NCI-H2196 treated with DMSO at 0.1 percent for 48 hours (cell line): ENCODE data around the gene KIF15.
"Not testable (repeated sequence)": the region's sequence is repeated elsewhere in the genome, so short reads cannot be mapped to it uniquely, and the experiment has no call there.

Source experiments
- DNase-seq: peaks from one replicate; lab custom pipeline; 2025; ENCODE audit not compliant: unreplicated experiment; lab: John Stamatoyannopoulos, UW

The KIF15 gene

GRCh38 chr3:44816334-44816733 is 54.7 kb downstream of the KIF15 start:
- DNase-seq, result not testable (repeated sequence)

DNA sequence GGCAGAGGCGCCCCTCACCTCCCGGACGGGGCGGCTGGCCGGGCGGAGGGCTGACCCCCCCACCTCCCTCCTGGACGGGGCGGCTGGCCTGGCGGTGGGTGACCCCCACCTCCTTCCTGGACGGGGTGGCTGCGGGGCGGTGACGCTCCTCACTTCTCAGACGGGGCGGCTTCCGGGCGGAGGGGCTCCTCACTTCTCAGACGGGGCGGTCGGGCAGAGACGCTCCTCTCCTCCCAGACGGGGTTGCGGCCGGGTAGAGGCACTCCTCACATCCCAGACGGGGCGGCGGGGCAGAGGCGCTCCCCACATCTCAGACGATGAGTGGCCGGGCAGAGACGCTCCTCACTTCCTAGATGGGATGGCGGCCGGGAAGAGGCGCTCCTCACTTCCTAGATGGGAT is 59.6 kb downstream of the KIF15 start:
- not testable (repeated sequence) for DNase-seq

DNA sequence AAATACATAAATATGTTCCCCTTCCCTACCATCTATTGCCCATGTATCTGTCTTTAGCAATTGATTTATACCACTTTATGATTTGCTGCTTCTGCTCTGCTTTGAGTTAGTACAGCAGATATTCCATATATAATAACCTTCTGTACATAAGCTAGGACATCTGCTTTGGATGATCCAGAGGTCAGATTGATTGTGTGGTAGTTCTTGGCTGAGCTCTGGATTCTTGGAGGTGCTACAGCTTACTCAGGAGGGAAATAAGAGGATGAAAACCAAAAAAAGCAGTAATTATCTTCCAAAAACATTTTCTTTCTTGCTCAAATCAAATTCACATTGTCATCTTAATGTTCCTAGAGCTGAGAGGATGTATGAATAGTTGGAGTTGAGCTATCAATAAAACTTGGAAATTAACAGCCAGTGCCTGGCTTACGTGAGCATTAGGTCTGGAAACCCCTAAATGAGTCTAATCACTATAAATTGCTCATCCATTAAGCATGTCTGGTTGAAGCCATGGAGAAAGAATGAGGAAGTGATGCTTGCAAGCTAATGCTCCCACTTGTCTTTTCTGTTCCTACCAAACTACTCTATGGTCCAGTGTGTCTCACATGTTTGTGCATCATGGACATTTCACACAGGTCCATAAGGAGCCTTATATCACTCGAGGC is 63.8 kb downstream of the KIF15 start:
- no peak for DNase-seq

DNA sequence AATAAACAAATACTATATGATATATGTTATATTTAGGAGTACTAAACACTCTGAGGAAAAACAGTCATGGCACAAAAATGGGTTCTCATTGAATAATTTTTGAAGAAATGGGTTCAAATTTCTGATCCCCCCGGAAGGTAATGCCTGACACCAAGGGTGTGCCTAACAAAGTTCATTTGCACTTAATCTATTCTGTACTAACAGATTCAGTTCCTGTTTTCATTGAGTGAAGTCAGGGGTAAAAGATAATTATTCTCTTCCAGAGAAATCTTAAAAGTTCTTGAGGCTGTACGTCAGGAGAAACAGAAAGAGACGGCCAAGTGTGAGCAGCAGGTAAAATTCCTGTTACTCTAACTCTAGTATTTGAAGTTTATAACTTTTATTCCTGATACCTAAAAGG is 65.6 kb downstream of the KIF15 start:
- DNase-seq, result no peak

DNA sequence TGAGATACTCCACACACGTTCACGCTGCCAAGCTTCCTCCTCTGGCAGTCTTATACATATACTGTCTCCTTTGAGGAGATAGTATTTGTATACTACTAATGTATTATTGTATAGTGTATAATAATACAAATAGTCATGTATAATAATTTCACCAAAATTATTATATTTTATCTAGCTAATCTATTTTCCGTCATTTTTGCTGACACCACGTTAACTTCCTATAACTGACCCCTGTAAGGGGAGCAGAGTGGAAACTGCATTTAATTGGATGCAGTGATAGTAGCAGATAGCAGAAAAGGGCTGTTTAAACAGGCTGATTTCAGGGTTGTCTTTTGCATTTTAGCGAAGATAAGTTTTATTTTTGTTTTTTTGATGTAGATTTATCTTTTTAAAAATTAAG is 69.6 kb downstream of the KIF15 start:
- no peak for DNase-seq

GRCh38 chr3:44832032-44832431 is 70.4 kb downstream of the KIF15 start:
- DNase-seq, result no peak

GRCh38 chr3:44832965-44833364 is 71.4 kb downstream of the KIF15 start:
- no peak for DNase-seq

DNA sequence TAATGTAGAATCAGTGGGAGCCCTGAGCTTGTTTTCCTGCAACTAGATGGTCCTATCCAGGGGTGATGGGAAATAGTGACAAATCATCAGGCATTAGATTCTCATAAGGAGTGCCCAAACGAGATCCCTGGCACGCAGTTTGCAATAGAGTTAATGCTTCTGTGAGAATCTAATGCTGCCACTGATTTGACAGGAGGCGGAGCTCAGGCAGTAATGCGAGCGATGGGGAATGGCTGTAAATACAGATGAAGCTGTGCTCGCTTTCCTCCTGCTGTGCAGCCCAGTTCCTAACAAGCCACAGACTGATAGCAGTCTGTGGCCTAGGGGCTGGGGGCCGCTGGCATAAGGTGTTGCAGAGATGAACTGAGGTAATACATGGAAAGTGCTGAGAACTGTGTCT is 71.8 kb downstream of the KIF15 start:
- DNase-seq, result no peak

DNA sequence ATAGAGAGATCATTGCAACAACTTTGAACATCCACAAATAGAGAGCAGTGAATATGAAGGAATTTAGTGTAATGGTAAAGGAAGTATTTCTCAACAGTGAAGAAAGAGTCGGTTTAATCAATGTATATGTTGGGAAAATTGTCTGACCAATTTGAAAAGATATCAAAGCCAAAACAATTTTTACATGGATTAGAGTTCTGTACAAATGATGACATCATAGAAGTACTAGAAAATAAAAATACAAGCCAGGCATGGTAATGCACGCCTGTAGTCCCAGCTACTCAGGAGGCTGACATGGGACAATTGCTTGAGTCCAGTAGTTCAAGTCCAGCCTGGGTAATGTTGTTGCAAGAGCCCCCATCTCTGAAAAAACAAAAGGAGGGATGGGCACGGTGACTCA is 74.1 kb downstream of the KIF15 start:
- DNase-seq, result no peak

DNA sequence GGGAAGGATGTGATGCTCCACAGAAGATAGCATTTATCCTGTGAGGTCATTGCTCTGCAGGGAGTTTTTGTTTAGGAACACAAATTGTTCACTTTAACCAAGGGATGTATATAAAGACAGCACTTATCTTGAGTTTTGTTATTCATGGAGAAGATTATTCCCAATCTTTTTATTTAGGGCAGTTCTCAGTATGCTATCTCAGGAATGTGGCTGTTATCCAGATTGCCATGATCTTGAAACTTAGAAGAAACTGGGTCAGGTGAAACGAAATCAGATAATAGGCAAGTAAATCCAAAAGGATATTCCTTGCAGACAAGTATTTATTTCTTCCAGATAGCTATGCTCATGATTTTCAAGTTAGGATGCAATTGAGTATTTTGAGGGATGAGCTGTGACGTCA is 80.8 kb downstream of the KIF15 start:
- DNase-seq, result no peak

GRCh38 chr3:44845528-44846520 is 84.2 kb downstream of the KIF15 start:
- DNase-seq, result no peak

DNA sequence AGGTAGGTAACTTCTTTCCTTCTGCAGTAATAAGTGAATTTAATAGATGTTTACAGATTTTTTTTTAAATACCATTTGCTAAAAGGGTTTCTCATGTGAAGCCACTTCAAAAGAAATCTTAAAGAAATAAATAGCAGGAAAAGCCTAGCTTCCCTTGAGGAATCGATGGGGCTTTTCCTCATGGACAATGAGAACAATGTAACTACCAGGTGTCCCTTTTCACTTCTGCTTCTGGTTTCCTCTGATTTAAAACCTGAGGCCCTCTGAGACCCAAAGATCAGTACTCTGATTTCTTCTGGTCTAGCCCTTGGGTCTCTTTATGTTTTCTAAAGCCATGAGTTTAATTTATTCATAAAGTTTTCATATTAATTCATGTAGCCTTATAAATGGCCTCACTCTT is 87.0 kb downstream of the KIF15 start:
- no peak for DNase-seq

GRCh38 chr3:44856663-44857062 is 95.1 kb downstream of the KIF15 start:
- DNase-seq, result not testable (repeated sequence)

DNA sequence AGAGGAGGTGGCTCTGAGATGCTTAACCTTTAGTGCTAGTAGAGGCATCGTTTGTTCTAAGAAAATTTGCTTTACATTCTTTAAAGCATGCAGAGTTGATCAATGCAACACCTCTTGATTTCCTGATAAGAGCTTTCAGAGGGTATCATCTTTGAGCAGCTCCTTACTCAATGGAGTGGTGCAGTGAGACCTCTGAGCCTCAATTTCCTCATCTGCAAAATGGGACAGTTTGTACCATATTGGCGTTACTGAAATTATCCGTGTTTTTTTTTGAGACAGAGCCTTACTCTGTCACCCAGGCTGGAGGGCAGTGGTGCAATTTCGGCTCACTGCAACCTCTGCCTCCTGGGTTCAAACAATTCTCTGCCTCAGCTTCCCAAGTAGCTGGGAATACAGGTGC is 98.5 kb downstream of the KIF15 start:
- DNase-seq, result no peak

DNA sequence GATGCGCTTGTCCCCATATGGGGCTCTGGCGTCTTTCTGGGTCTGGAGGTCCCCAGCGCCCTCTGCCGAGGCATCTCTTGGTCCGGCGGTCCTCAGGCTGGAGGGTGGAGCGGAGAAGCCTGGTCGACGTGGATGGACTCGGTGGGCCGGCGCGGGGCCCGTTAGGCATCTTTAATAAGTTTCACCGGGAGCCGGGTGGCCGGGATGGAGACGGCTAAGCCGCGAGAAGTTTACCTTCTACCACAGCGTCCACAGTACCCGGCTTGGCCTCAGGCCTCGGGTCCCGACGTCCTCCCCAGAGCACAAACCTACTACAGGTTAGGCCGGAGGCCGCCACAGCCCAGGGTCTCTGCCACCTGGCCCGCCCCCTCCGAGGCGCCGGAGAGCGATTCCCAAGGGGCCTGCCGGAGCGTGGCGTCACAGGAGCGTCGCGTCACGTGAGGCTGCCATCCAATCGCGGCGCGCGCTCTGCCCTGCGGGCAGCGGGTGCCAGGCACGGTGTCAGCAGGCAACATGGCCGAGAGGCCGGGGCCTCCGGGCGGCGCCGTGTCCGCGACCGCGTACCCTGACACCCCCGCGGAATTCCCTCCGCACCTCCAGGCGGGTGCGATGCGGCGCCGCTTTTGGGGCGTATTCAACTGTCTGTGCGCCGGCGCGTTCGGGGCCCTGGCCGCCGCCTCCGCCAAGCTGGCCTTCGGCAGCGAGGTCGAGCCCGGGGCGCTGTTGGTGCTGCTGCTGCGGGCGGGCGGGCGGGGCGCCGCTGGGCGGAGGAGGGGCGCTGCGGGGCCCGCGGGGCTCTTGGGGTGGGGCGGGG is 100.0 kb downstream of the KIF15 start, which contains the start of gene TMEM42:
Gene TMEM42 (plus strand): TSS at position 501 of the 814 bp plus-strand sequence. CDS start 13 bp downstream, at position 514.
- DNase-seq, result peak; percentile 56

- DNase-seq, result no peak
Measured at GRCh38 chr3:44862226-44862637, 100.6 kb downstream of the KIF15 start.

GRCh38 chr3:44865272-44866035 is 103.9 kb downstream of the KIF15 start:
- peak; percentile 45 for DNase-seq

- DNase-seq, result no peak
Measured at GRCh38 chr3:44867421-44868111, 106.0 kb downstream of the KIF15 start.

DNA sequence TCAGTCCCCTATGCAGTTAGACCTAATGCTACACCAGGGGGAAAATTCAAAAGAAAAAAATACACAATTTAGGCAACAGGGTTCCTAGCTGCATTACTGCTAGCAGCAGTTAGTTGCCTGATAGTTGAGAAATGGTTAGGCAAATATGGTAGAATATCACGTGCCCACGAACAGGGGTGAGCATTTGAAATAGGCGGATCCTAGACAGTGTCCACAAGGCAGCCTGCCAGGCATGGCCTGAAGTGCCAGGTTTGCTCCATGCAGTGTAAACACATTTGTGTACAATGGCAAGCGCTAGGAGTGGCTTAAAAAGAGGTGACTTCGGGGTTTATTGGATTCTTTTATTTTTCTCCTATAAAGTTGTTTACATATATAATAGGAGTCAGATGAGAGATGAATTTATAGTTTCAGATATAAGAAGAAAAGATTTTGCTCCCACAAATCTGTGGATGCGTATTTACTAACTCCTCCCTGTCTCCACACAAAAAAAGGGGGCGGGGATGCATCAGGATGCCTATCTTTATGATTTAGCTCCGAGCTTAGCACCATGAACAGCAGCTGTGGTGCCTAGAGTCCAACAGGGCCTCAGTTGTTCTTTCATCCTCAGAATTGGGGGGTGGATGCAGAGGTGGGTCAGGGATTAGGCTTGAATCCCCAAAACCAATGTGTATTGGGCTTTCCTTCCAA is 108.9 kb downstream of the KIF15 start:
- DNase-seq, result peak; percentile 55
